Measurements from ENCODE around the gene APOB.

APOB gene

DNA sequence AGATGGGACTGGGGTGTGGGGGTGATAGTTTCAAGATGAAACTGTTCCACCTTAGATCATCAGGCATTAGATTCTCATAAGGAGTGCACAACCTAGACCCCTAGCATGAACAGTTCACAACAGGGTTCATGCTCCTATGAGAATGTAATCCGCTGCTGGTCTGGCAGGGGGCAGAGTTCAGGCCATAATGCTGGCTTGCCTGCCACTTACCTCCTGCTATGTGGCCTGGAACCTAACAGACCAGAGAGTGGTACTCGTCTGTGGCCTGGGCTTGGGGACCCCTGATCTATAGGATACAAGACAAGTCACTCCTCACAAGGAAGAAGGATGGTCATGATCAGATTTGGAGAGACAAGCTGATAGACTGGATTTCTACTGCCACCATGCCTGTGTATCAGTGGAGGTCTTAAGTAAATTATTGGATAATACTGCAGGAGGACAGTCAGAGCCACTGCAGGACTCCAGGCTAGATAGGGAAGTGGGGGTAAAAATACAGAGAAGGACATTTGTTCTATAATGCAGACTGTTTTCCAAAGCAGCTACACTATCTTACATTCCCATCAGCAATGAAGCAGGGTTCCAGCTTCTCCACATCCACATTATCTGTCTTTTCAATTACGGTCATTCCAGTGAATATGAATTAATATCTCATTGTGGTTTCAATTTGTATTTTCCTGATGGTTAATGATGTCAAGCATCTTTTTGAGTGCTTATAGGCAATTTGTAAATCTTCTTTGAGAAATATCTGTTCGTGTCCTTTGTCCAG lies 28.8 kb upstream of the APOB start:
- H3K9me3 Mint-ChIP-seq: peaks cover 5% of the 10 kb centered on the region
- no peaks in the 10 kb centered on the region for H3K4me1 Mint-ChIP-seq
- TF ChIP-seq CTCF (IDR thresholded peaks at IDR 0.05; ENCODE audit: unreplicated experiment in 3 of 3): no peak
- no peak overlapping the region for H3K4me3 Mint-ChIP-seq
- H3K27ac Mint-ChIP-seq: no peak overlapping the region
- peaks cover 6% of the 10 kb centered on the region for H3K27me3 Mint-ChIP-seq (ENCODE audit: low read depth)
- H3K36me3 Mint-ChIP-seq (ENCODE audit: low read depth): no peaks in the 10 kb centered on the region

DNA sequence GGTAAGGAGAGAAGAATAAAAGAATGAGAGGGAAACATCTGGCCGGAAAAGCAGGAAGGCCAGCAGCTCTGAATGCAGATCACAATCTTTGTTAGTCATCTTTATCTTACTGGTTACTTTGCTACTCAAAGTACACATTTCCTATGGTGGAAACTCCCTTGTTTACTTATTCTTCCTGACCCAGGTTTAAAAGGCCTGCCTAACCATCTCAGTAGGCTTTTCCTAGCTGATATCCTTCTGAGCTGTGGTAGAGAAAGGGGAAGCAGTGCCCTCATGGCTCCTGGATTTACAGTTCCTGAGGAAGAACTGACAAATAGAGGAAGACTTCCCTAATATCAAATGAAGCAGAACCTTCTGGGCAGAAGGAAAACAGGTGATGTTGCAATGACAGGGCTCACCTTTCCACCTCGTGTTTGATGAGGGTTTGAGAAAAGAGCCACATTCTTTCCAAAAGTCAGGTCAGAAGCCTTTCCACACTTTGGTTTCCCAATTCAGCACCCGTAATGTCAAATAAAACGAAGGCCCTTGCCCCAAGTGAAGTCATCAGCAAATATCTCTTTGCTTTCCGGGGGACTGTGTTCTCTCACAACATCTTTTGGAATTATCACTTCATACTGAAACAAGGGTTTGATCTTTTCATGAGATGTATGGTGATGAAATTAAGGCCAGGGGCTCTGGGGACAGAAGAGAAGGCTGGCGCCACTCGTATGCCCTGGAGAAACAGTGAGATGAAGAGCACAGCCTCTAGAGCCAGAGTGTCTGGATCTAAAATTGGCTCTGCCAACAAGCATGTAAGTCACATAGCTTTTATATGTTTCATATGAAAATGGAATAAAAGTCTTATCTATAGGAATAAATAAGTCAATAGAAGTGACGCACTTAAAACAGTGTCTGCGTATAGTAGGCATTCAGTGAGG lies 26.7 kb upstream of the APOB start:
- TF ChIP-seq CTCF (IDR thresholded peaks at IDR 0.05; ENCODE audit: unreplicated experiment in 3 of 3): no peak
- Mint-ChIP-seq H3K4me1 (no peaks in the 10 kb centered on the region), H3K36me3 (ENCODE audit: low read depth) (no peaks in the 10 kb centered on the region), H3K4me3 (no peak overlapping the region), H3K9me3 (no peaks in the 10 kb centered on the region), H3K27me3 (ENCODE audit: low read depth) (no peaks in the 10 kb centered on the region), H3K27ac (no peak overlapping the region)

- H3K4me3 Mint-ChIP-seq: no peak overlapping the region
- TF ChIP-seq CTCF (IDR thresholded peaks at IDR 0.05; ENCODE audit: unreplicated experiment in 3 of 3): no peak
- H3K9me3 Mint-ChIP-seq: no peaks in the 10 kb centered on the region
- H3K4me1 Mint-ChIP-seq: no peaks in the 10 kb centered on the region
- H3K36me3 Mint-ChIP-seq (ENCODE audit: low read depth): no peaks in the 10 kb centered on the region
- H3K27ac Mint-ChIP-seq: no peak overlapping the region
- H3K27me3 Mint-ChIP-seq (ENCODE audit: low read depth): peaks cover 4% of the 10 kb centered on the region
Measured at GRCh38 chr2:21069746-21070340, 26.0 kb upstream of the APOB start.

DNA sequence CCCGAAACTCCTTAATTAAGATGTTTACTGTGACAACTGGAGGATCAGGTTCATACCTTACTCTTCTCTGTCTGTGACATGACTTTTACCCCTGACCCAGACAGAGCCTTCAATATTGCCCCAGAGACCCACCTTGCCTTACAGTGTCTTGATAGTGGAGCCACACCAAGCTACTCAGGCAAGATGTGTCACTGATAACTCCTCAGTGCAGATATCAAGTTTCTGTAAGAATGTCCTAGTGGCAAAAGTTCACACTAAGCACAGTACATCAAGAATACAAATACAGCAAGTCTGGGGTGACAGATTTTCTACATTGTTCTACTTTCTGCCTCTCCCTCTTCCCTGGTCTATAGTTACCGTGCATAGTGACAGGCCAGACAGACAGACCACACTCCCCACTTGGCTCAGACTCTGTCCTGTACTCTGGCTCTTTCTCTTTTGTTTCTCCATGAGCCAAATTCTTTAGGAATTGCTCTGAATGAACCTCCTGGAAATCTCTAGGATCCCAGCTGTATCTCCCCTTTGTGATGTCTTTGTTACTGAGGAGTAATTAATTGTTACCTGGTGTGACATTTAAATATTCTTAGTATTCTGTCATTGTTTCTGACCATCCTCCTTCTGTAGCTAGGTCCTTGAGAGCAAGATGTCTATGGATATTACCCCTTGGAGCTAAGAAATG lies 24.1 kb upstream of the APOB start:
- Mint-ChIP-seq H3K9me3 (no peaks in the 10 kb centered on the region), H3K4me1 (no peaks in the 10 kb centered on the region), H3K4me3 (no peak overlapping the region), H3K27me3 (ENCODE audit: low read depth) (peaks cover 4% of the 10 kb centered on the region), H3K27ac (no peak overlapping the region), H3K36me3 (ENCODE audit: low read depth) (no peaks in the 10 kb centered on the region)
- no peak for TF ChIP-seq CTCF (IDR thresholded peaks at IDR 0.05; ENCODE audit: unreplicated experiment in 3 of 3)

GRCh38 chr2:21067125-21067524 lies 23.3 kb upstream of the APOB start:
- peaks cover 4% of the 10 kb centered on the region for H3K27me3 Mint-ChIP-seq (ENCODE audit: low read depth)
- no peak for TF ChIP-seq CTCF (IDR thresholded peaks at IDR 0.05; ENCODE audit: unreplicated experiment in 3 of 3)
- no peaks in the 10 kb centered on the region for H3K36me3 Mint-ChIP-seq (ENCODE audit: low read depth)
- no peaks in the 10 kb centered on the region for H3K4me1 Mint-ChIP-seq
- H3K9me3 Mint-ChIP-seq: no peaks in the 10 kb centered on the region
- H3K4me3 Mint-ChIP-seq: no peak overlapping the region
- no peak overlapping the region for H3K27ac Mint-ChIP-seq
